GM19463 (cell line): ENCODE data around the gene NTHL1.

Experiments used
- ATAC-seq: cut with Tn5 transposase; IDR thresholded peaks from one replicate; pipeline ENCODE4 v1.9.1; 2021; ENCODE audit warnings: mild to moderate bottlenecking, moderate library complexity; ENCODE audit not compliant: unreplicated experiment

The NTHL1 gene

DNA sequence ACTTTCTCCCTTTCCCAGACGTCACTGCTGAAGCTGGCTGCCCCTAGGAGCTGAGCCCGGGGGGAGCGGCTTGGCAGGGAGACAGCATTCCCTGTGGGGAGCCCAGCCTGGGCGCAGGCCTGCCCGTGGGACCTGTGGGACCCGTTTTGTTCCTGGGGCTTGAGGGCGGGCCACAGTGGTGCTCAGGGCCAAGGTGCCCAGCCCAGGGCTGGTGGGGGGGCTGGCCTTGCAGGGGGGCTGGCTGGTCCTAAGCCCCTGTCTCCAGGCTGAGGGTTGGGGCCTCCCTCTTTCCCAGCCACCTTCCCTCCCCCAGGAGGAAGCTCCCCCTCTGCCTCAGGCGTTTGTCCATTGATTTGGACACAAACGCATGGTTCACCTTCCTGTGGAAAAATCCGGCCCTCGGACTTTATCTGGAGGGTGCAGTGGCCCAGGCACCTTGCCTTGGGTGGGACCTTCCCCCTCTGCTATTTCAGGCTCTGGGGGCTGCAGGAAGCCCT, 16.5 kb downstream of the NTHL1 start:
- no peak for ATAC-seq

DNA sequence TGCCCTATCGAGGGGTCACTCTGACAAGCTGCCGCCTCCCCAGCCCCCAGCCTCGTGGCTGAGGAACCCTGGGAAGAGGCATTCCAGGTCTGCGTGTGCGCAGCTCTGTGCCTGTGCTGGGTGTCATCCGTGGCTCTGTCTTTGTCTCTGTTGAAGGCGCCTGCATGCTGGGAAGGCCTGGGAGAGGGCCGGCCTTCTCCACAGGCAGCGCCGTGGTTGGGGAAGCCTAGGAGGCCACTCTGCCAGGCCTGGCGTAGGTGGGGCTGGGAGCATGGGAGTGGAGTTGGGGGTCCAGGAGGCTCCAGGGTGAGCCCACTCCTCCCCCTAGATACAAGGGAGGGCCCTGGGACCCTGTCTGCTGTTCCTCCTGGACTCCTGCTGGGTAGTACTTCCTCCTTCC, 17.6 kb downstream of the NTHL1 start:
- ATAC-seq = no peak

DNA sequence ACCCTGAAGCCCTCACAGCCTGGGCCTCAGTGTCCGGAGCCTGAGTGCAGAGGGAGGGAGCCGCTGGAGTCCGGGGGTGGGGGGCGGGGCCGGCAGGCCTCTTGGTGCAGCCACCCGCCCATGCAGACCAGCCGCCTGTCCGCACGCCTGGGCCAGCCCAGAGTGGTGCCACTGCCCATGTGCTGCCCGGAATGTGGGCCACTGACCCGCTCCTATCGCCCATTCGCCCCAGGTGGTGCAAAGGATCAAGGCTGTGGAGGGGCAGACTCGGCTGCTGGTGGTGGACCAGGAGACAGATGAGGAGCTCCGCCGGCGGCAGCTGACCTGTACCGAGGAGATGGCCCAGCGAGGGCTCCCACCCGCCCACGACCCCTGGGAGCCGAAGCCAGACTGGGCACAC, 18.3 kb downstream of the NTHL1 start:
- ATAC-seq = no peak

GRCh38 chr16:2028620-2029220, 18.9 kb downstream of the NTHL1 start:
- no peak for ATAC-seq

GRCh38 chr16:2028146-2028545, 19.5 kb downstream of the NTHL1 start:
- no peak for ATAC-seq

DNA sequence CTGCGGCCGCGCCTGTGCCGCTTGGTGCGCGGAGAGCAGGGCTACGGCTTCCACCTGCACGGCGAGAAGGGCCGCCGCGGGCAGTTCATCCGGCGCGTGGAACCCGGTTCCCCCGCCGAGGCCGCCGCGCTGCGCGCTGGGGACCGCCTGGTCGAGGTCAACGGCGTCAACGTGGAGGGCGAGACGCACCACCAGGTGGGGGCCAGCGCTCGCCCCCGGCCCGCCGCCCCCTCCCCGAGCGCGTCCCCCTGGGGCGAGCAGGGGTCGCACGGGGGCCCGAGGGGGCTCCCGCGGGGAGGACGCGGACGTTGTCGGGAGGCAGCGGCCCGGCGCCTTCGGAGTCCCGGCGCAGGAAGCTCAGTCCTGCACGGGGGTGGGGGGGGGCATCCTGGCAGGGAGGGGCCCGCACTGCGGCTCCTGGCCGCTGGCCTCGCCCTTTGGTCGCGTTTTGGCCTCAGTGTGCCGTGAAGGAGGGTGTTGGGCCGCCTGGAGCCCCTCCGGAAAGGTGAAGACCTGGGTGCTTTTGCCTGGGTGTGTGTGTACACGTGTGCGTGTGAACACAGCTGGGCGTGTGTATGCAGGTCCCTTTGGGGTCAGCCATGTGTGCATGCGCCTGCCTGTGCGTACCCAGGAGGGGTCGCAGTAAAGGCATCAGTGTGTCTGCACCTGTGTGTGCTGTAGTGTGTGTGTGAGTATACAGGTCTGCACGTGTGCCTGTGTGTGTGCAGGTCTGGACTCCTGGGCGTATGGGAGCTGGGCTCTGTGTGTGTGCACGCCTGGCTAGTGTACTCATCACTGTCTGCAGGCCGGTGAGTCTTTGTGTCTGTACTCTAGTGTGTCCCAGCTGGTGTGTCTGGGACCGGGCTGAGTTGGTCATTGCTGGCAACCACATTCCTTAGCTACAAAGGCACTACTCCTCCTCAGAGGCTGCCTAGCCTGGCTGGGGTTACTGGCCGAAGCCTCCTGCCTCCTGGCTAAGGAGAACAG, 20.3 kb downstream of the NTHL1 start:
- no peak for ATAC-seq

GRCh38 chr16:2026461-2027023, 21.1 kb downstream of the NTHL1 start, which contains the start of gene NHERF2:
Gene NHERF2, plus strand, starts transcription at chr16:2026902. Its CDS starts 104 bp downstream, at chr16:2027006.
- no peak for ATAC-seq

- ATAC-seq = no peak
Measured at GRCh38 chr16:2025878-2026460, 21.7 kb downstream of the NTHL1 start.

DNA sequence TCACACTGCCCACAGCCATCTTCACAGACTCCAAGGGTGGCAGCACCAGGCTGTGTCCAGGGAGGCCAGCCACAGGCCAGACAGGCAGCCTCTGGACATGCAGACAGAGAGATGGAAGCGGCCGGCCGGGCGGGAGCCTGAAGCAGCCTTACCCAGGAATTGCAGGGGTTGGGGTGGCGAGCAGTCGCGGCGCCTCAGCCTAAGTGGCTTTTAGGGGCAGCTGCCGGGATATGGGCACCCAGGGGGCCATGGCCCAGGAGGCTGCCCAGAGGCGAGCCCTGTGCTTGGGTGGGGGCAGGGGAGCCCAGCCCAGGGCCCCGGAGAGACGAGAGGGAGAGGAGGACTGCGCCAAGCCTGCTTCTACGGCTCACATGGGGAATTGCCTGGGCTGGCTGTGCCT, 22.4 kb downstream of the NTHL1 start:
- no peak for ATAC-seq

DNA sequence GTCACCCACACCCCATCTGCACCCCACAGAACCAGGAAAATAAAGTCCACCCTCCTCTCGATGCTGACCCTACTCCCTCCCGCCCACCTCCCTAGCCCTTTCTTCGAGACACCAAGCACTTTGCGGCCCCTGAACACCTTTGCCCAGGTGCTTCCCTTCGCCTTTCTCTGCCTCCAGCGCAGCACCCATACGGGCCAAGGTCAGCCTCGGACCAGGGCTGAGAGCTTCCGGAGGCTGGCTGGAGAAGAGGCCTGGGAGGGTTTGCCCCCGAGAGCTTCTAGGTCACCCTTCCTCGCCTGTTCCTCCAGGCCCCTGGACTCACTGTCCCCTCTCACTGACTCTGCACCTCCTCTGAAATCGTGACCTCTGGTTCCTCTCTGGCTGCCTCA, 23.6 kb downstream of the NTHL1 start:
- no peak for ATAC-seq

- peak; percentile 65 for ATAC-seq
Measured at GRCh38 chr16:2023092-2024031, 24.3 kb downstream of the NTHL1 start.

GRCh38 chr16:2022723-2023091, 24.9 kb downstream of the NTHL1 start:
- no peak for ATAC-seq

DNA sequence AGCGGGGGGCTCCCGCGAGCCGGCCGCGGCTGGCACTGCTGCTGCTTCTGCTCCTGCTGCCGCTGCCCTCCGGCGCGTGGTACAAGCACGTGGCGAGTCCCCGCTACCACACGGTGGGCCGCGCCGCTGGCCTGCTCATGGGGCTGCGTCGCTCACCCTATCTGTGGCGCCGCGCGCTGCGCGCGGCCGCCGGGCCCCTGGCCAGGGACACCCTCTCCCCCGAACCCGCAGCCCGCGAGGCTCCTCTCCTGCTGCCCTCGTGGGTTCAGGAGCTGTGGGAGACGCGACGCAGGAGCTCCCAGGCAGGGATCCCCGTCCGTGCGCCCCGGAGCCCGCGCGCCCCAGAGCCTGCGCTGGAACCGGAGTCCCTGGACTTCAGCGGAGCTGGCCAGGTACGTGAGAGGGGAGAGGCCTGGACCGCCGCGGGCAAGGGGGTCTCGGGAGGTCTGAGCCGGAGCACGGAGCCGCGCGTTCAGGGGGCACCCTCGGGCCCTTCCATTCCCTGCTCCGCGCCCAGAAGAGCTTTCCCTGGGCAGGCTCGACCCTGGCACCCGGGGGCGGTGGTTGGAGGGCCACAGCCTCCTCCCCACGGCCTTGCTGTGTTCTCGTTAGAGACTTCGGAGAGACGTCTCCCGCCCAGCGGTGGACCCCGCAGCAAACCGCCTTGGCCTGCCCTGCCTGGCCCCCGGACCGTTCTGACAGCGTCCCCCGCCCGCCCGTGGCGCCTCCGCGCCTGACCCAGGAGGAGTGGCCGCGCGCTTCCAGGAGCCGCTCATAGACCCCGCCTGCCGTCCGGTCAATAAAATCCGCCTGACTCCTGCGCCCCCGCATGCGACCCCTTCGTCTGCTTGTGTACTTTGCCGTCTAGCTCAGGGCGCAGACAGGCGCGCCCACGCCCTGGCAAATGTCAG, 27.5 kb downstream of the NTHL1 start:
- no peak for ATAC-seq

DNA sequence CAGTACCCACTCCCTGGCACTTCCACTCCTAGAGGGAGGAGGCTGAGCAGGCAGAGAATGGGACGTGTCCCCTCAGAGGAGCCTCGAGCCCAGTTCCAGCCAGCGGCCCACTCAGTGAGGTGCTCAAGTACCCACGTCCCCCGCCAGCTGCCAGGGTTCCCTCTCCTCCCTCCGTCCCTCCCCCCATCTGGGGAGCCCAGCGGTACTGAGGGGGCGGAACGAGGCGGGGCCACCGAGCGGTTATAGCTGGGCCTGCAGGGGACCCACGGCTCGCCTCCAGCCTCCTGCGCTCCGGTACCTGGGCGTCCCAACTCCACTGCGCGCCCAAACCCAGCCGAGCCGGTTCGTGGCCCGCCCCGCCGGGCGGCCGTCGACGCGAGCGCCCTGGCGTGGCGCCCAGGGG, 28.1 kb downstream of the NTHL1 start, which contains the start of gene NPW:
NPW (plus strand) TSS at position 268 of the 403 bp plus-strand sequence.
- no peak for ATAC-seq

- no peak for ATAC-seq
Measured at GRCh38 chr16:2016407-2016922, 31.2 kb downstream of the NTHL1 start.

- ATAC-seq = no peak
Measured at GRCh38 chr16:2015947-2016208, 31.8 kb downstream of the NTHL1 start.

GRCh38 chr16:2015117-2015946, 32.3 kb downstream of the NTHL1 start:
- no peak for ATAC-seq

DNA sequence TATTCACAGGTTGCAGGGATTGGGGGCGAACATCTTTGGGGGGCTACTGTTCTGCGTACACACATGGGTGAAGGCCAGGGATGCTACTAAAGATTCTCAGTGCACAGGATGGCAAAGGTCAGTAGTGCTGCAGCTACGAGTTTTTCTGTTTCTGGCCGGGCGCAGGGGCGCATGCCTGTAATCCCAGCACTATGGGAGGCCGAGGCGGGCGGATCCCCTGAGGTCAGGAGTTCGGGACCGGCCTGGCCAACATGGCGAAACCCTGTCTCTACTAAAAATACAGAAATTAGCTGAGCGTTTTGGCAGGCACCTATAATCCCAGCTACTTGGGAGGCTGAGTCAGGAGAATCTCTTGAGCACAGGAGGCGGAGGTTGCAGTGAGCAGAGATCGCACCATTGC, 34.1 kb downstream of the NTHL1 start:
- ATAC-seq = no peak
